Ovary (tissue), 3 donors: ENCODE results near the gene TLE5.

ENCODE experiments used
- POLR2A ChIP-seq: fragments of 450-650 bp; IDR thresholded peaks from one replicate; pipeline ENCODE4 v1.6.1; 2017; ENCODE audit warnings: antibody characterized with exemption, mild to moderate bottlenecking, moderate library complexity
- TF ChIP-seq, protein P1 (sequence below), 3 donors: fragments of 450-650 bp in 2 of 3; fragments of 200-600 bp in 1 of 3; IDR thresholded peaks; one replicate each; pipeline versions ENCODE4 v1.5.1 to v1.8.0; 2016 to 2022; ENCODE audit warnings: antibody characterized with exemption in 3 of 3, mild to moderate bottlenecking in 1 of 3
- donor health status: DM: no; HTN: no; CAD: no.

DNA sequence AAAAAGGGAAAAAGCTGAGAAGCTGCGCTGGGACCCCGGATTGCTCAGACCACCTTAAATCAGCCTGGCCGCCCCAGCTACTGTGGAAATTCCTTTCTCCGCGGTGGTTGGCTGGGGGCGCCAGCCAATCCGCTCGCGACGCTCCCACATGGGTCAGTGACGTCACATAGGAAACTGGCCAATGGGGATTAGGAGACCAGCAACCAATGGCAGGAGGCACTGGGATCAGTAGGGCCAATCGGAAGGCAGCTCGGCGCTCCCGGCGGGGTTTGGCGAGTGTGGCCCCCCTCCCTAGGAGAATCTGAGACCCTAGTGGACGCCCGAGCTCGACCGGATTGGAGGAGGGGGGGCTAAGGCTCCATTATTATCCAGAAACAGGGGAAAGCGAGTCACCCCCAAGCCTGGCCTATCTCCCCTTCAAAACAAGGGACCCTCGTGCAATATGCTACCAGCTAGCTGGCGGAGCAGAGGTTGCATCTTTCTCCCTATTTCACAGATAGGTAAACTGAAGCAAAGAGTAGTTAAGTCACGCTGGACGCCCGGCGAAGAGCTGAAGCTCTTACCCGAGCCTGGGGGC, 26.7 kb downstream of the TLE5 start:
- TF ChIP-seq, protein P1, sequence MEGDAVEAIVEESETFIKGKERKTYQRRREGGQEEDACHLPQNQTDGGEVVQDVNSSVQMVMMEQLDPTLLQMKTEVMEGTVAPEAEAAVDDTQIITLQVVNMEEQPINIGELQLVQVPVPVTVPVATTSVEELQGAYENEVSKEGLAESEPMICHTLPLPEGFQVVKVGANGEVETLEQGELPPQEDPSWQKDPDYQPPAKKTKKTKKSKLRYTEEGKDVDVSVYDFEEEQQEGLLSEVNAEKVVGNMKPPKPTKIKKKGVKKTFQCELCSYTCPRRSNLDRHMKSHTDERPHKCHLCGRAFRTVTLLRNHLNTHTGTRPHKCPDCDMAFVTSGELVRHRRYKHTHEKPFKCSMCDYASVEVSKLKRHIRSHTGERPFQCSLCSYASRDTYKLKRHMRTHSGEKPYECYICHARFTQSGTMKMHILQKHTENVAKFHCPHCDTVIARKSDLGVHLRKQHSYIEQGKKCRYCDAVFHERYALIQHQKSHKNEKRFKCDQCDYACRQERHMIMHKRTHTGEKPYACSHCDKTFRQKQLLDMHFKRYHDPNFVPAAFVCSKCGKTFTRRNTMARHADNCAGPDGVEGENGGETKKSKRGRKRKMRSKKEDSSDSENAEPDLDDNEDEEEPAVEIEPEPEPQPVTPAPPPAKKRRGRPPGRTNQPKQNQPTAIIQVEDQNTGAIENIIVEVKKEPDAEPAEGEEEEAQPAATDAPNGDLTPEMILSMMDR (IDR thresholded peaks at IDR 0.05): no peak
- no peak for TF ChIP-seq POLR2A
